A549 treated with Mapracorat at 1 μM for 4 hours (cell line): ENCODE measurements around the gene NOS2. TPM values are rescaled to one million over a fixed set of nuclear protein-coding genes. Genes with fewer than 3 reads are reported as not detected.

Experiments used
- total RNA-seq: library from RNA; stranded (reverse); fragments of 200-300 nt; extraction: Qiagen RNA extraction; gene quantifications from 5 replicates; pipeline ENCODE4 v1.2.3, GENCODE V29; 2022

Gene NOS2
- total RNA-seq = 0.10 to 0.27 TPM (median 0.19 TPM) in 5 replicates

GRCh38 chr17:27800522-27800921 lies at the start of gene NOS2:
NOS2 (minus strand) TSS chr17:27800529; CDS start chr17:27798809, 1,720 bp downstream.

Other genes with a start within 250 kb of the NOS2 start
- 0.93 to 1.9 TPM (median 1.6 TPM) in 5 replicates for gene LGALS9, start 169.3 kb downstream of the NOS2 start, total RNA-seq
- gene LYRM9, start 92.8 kb upstream of the NOS2 start, total RNA-seq = 1.00 to 3.4 TPM (median 1.9 TPM) in 5 replicates
- gene NLK, start 242.1 kb upstream of the NOS2 start, total RNA-seq = 6.8 to 10.6 TPM (median 8.9 TPM) in 5 replicates